Measurements from ENCODE around the gene RB1.
"Not testable (repeated sequence)": the region's sequence is repeated elsewhere in the genome, so short reads cannot be mapped to it uniquely, and the experiment has no call there.

Gene RB1

DNA sequence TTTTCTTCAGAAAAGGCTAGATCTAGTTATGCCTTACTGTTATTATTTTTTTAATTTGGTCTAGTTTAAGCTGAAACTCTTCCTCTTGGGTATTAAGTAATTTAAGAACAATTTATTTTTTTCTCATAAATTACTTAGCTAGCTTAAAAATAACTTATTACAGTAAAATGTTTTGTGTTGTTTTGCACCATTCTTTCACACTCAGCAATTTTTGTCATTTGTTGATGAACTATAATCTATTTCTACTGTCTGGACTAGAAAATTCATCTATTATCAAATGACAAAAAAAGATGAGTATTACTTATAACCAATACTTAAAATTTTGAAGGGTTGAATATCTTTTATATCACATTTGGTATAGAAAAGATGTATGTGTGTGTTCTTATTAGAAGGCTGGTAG is 111.0 kb downstream of the RB1 start:
- no peaks in the 10 kb centered on the region for H3K36me3 ChIP-seq (ENCODE audit: control insufficient read depth, insufficient read depth, low read length)
- no peak overlapping the region for H3K27ac ChIP-seq
- no peak overlapping the region for H3K4me3 ChIP-seq (ENCODE audit: low read depth, low read length)
- TF ChIP-seq, protein P1, sequence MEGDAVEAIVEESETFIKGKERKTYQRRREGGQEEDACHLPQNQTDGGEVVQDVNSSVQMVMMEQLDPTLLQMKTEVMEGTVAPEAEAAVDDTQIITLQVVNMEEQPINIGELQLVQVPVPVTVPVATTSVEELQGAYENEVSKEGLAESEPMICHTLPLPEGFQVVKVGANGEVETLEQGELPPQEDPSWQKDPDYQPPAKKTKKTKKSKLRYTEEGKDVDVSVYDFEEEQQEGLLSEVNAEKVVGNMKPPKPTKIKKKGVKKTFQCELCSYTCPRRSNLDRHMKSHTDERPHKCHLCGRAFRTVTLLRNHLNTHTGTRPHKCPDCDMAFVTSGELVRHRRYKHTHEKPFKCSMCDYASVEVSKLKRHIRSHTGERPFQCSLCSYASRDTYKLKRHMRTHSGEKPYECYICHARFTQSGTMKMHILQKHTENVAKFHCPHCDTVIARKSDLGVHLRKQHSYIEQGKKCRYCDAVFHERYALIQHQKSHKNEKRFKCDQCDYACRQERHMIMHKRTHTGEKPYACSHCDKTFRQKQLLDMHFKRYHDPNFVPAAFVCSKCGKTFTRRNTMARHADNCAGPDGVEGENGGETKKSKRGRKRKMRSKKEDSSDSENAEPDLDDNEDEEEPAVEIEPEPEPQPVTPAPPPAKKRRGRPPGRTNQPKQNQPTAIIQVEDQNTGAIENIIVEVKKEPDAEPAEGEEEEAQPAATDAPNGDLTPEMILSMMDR (IDR thresholded peaks at IDR 0.05): no peak
- no peaks in the 10 kb centered on the region for H3K4me1 ChIP-seq
- no peak overlapping the region for H3K9ac ChIP-seq
- H3K79me2 ChIP-seq: no peaks in the 10 kb centered on the region
- H3K4me2 ChIP-seq (ENCODE audit: low read length): no peak overlapping the region
- H2AFZ ChIP-seq: no peak overlapping the region
- no peaks in the 10 kb centered on the region for H3K9me3 ChIP-seq (ENCODE audit: control insufficient read depth, low read length)
- H3K27me3 ChIP-seq (ENCODE audit: control insufficient read depth, insufficient read depth, low read length): no peaks in the 10 kb centered on the region

- no peaks in the 10 kb centered on the region for H3K9me3 ChIP-seq (ENCODE audit: control insufficient read depth, low read length)
- H3K4me2 ChIP-seq (ENCODE audit: low read length): no peak overlapping the region
- no peak overlapping the region for H2AFZ ChIP-seq
- no peak overlapping the region for H3K27ac ChIP-seq
- H3K4me3 ChIP-seq (ENCODE audit: low read depth, low read length): no peak overlapping the region
- H3K36me3 ChIP-seq (ENCODE audit: control insufficient read depth, insufficient read depth, low read length): no peaks in the 10 kb centered on the region
- no peak overlapping the region for H3K9ac ChIP-seq
- H3K4me1 ChIP-seq: no peaks in the 10 kb centered on the region
- no peaks in the 10 kb centered on the region for H3K79me2 ChIP-seq
- TF ChIP-seq, protein P1 (IDR thresholded peaks at IDR 0.05): no peak
- H3K27me3 ChIP-seq (ENCODE audit: control insufficient read depth, insufficient read depth, low read length): no peaks in the 10 kb centered on the region
These were observed 112.0 kb downstream of the RB1 start for GRCh38 chr13:48415516-48415915.

DNA sequence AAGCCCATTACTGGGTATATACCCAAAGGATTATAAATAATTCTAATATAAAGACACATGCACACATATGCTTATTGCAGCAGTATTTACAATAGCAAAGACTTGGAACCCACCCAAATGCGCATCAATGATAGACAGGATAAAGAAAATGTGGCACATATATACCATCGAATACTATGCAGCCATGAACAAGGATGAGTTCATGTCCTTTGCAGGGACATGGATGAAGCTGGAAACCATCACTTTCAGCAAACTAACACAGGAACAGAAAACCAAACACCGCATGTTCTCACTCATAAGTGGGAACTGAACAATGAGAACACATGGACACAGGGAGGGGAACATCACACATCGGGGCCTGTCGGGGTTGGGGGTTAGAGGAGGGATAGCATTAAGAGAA is 118.5 kb downstream of the RB1 start:
- H3K9ac ChIP-seq; H3K27ac ChIP-seq; H2AFZ ChIP-seq; H3K4me2 ChIP-seq (ENCODE audit: low read length); H3K27me3 ChIP-seq (ENCODE audit: control insufficient read depth, insufficient read depth, low read length); H3K9me3 ChIP-seq (ENCODE audit: control insufficient read depth, low read length); H3K36me3 ChIP-seq (ENCODE audit: control insufficient read depth, insufficient read depth, low read length); H3K4me1 ChIP-seq; H3K4me3 ChIP-seq (ENCODE audit: low read depth, low read length); H3K79me2 ChIP-seq: not testable (repeated sequence)

DNA sequence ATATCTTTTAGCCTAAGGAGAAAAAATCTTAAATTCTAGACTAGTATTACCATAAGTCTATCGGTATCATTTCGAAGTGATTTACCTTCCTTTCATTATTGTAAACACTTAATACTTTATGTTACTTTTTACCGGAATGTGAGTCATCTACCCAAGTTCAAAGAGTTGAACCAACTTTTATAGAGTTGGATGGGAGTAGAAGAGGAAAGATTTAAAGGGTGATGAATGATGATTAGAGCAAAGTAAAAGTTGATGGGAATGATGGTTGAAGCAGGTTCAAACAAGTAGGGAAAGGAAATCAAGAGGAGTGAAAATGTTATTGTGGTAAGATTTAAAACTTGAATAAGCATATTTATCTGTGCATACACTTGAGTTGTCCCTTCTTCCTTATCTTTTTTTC is 120.7 kb downstream of the RB1 start:
- H3K4me2 ChIP-seq (ENCODE audit: low read length): no peak overlapping the region

GRCh38 chr13:48426052-48426451 is 122.5 kb downstream of the RB1 start:
- TF ChIP-seq, protein P1 (IDR thresholded peaks at IDR 0.05): no peak
- H3K27ac ChIP-seq: no peak overlapping the region

More for the DNA sequence above, 120.7 kb downstream of the RB1 start:
- no peaks in the 10 kb centered on the region for H3K27me3 ChIP-seq (ENCODE audit: control insufficient read depth, insufficient read depth, low read length)
- no peaks in the 10 kb centered on the region for H3K4me1 ChIP-seq
- H3K36me3 ChIP-seq (ENCODE audit: control insufficient read depth, insufficient read depth, low read length): no peaks in the 10 kb centered on the region
- TF ChIP-seq, protein P1 (IDR thresholded peaks at IDR 0.05): no peak
- H3K27ac ChIP-seq: no peak overlapping the region
- H3K4me3 ChIP-seq (ENCODE audit: low read depth, low read length): no peak overlapping the region
- no peak overlapping the region for H2AFZ ChIP-seq
- H3K9ac ChIP-seq: no peak overlapping the region
- no peaks in the 10 kb centered on the region for H3K79me2 ChIP-seq
- H3K9me3 ChIP-seq (ENCODE audit: control insufficient read depth, low read length): no peaks in the 10 kb centered on the region

DNA sequence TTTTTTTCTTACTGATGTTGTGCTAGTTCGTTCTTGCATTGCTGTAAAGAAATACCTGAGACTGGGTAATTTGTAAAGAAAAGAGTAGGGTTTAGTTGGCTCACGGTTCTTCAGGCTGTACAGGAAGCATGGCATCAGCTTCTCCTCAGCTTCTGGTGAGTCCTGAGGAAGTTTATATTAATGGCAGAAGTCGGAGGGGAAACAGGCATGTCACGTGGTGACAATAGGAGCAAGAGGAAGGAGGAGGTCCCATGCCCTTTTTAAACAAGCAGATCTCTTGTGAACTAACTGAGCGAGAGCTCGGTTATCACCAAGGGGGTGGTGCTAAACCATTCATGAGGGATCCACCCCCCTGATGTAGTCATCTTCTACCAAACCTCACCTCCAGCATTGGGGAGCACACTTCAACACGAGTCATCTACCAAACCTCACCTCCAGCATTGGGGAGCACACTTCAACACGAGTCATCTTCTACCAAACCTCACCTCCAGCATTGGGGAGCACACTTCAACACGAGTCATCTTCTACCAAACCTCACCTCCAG is 123.3 kb downstream of the RB1 start:
- H3K4me1 ChIP-seq; H3K27me3 ChIP-seq (ENCODE audit: control insufficient read depth, insufficient read depth, low read length); H3K27ac ChIP-seq; H3K36me3 ChIP-seq (ENCODE audit: control insufficient read depth, insufficient read depth, low read length); H2AFZ ChIP-seq; H3K9me3 ChIP-seq (ENCODE audit: control insufficient read depth, low read length); H3K79me2 ChIP-seq; H3K4me2 ChIP-seq (ENCODE audit: low read length); H3K4me3 ChIP-seq (ENCODE audit: low read depth, low read length); H3K9ac ChIP-seq: not testable (repeated sequence)

More at GRCh38 chr13:48426052-48426451, 122.5 kb downstream of the RB1 start:
- Histone ChIP-seq H3K9ac (no peak overlapping the region), H3K79me2 (no peaks in the 10 kb centered on the region), H2AFZ (no peak overlapping the region), H3K36me3 (ENCODE audit: control insufficient read depth, insufficient read depth, low read length) (no peaks in the 10 kb centered on the region), H3K4me3 (ENCODE audit: low read depth, low read length) (no peak overlapping the region), H3K4me2 (ENCODE audit: low read length) (no peak overlapping the region), H3K27me3 (ENCODE audit: control insufficient read depth, insufficient read depth, low read length) (no peaks in the 10 kb centered on the region), H3K4me1 (no peaks in the 10 kb centered on the region), H3K9me3 (ENCODE audit: control insufficient read depth, low read length) (no peaks in the 10 kb centered on the region)

All from parathyroid adenoma (tissue), 2 donors.